Activated CD8-positive, alpha-beta memory T cell treated with anti-CD3 and anti-CD28 coated beads for 48 hours (primary cell): Measurements from ENCODE around the gene MFNG.

ENCODE experiments used
- DNase-seq, 3 experiments: peaks; one replicate each; pipeline ENCODE4 v3.0.0-alpha.2; 2020; ENCODE audit warnings: low read depth in 2 of 3, low spot score in 2 of 3

Gene MFNG

DNA sequence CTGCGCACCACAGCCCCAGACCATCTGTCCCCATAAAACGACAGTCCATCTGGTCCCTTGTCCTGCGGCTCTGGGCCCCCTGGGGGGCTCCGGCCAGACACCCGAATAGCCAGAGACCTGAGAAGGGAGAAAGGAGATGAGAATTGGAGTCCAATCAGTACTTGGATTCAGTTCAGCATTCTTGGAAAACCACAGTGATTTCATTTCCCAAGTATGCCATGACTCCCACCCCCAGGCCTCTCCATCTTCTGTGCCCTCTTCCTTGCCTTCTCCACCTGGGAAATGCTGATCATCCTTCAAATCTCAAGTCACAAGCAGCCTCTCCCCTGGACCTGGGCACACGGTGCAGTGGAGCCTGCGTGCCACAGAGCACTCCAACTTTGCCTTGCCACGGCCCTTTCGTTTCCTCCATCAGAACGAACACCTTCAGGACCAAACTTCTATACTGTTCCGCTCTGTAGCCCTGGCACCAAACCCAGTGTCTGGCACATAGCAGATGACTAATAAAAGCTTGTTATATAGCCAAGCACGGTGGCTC is 10.9 kb upstream of the MFNG start:
- no peak for DNase-seq

DNA sequence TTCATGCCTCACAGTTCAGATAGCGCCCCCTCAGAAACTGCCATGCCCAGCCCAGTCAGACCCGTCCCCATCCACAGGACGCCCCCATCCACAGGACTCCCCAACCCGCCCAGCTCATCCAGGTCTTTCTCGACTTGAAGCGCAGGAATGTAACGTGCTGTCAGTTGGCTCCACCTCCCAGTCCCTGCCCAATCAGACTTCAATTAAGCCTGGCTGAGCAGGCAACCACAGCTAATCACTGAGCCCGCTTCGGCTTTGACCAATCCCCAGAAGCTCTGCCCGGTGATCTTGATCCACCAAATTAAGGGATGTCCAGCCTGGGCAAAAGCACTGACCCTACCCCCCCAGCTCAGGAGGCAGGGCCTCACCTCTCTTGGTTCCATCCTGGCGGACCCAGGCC is 10.5 kb upstream of the MFNG start:
- DNase-seq: no peak

DNA sequence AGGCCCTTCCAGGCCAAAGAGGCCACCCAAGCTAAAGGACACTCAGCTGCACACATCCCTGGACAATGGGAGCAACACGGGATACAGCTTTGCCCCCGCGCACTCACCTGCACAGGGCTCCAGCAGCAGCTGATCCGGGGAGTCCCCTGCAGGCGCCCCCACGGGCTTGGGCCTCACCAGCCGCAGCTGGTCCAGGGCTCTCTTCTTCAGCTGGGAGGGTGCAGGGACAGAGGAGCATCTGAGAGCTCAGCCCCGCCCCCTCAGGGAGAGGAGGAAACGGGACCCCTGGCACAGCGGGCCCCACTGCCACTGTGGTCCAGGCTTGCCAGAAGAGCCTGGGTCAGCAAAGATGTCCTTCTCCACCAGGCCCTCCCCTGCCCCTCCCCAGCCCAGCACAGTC is 7.8 kb upstream of the MFNG start:
- DNase-seq: no peak

DNA sequence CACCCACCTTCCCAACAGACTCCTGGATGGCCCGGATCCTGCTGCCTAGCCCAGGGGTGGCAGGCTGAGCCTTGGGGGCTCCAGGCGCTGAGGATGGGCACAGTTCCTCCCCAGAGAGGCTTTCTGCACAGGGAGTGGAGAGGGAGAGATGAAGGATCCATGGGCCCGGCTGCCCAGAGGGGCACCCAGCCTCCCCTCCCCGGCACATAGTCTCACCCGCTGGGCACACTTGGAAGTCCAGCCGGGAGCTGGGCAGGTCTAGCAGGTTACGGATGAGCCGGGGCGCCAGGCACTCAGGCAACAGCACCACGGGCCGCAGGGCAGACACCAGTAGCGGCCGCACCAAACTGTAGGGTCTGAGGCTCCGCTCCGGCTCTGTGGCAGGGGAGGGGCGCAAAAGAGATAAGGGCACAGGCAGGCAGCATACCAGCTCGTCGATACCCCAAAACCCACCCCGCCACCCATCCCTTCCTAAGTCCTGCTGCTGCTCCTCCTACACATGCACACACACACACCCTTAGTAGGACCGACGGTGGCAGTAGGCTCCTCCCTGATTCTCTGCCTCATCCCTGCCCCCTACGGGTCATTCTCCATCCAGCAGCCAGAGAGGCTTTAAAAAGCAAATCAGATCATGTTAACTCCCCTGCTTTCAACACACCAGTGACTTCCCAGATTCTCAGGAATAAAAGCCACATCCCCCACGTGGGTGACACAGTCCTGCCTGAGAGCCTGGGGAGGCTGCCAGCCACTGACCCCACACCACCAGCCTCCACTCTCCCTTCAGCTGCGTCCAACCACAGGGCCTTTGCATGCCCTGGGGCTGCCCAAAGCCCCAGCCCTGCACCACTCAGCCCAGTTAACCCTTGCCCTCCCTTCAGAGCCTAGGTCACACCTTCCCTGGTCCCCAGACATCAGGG is 6.5 kb upstream of the MFNG start:
- peak in 1 of 3 experiments; percentile 23 for DNase-seq

DNA sequence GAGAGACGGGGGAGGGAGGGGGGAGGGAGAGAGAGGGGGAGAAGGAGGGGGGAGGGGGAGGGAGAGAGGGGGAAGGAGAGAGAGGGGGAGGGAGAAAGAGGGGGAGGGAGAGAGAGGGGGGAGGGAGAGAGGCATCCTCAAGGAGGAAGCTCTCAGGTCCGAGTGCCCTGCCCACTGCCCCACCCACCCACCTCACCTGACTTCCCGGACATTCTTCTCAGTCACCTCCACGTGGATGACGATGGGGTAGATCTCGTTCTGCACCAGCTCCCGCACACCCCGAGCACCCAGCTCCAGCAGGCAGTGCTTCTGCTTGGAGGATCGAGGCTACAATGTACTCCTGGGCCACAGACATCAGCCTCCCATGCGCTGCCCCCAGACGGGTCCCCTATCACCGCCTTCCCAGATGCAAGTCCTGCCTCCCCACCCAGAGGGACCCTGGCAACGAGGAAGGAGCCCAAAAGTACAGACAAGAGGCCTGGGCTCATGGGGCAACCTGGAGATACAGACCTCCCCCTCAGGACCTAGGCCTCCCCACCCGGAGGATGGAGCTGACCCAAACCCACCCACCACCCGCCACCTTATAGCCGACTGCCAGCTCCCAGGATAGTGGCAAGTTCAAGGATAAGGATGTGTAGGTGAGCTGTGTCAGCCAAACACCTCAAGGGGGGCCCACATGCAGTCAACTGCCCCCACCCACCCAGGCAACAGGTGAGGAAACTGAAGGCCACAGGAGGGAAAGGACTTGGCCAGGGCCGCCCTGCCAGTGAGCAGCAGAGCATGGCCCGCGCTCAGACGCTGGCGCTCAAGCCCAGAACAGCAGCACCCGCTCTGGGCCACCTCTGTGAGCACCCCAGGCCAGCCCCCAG is 5.6 kb upstream of the MFNG start:
- DNase-seq: no peak

DNA sequence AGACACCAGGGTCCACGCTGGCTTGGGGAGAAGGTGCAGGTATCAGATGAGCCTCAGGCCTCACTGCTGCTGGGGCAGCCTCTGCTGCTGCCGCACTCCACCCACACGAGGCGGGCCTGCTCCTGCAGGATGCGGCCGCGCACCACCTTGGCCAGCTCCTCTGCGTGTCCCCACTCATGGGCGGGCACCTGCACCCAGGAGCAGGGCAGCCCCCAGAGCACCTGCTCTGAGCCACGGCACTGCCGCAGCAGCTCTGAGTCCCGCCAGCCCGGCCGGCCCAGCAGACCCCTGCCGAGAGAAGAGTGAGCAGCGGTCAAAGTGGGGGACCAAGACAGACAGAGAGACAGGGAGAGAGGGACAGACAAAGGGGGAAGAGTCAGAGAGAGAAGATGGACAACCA is 4.9 kb upstream of the MFNG start:
- no peak for DNase-seq

DNA sequence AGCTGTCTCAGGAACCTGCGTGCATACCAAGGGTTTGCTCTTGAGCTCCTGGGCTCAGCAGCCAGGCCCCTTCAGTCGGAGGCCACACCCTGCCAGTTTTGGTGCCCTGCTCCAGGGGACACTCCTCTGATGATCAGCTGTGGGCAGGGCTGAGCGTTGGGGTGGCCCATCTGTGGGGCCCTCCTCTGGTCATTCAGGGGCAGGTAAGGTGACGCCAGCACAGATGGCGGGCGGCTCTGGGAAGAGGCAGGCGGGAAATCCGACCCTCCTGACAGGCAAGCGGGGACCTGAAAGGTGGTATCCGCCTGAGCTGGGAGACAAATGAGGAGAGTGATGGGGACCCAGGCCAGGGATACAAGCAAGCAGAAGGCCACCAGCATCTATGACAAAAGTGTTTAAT is 3.8 kb upstream of the MFNG start:
- no peak for DNase-seq

DNA sequence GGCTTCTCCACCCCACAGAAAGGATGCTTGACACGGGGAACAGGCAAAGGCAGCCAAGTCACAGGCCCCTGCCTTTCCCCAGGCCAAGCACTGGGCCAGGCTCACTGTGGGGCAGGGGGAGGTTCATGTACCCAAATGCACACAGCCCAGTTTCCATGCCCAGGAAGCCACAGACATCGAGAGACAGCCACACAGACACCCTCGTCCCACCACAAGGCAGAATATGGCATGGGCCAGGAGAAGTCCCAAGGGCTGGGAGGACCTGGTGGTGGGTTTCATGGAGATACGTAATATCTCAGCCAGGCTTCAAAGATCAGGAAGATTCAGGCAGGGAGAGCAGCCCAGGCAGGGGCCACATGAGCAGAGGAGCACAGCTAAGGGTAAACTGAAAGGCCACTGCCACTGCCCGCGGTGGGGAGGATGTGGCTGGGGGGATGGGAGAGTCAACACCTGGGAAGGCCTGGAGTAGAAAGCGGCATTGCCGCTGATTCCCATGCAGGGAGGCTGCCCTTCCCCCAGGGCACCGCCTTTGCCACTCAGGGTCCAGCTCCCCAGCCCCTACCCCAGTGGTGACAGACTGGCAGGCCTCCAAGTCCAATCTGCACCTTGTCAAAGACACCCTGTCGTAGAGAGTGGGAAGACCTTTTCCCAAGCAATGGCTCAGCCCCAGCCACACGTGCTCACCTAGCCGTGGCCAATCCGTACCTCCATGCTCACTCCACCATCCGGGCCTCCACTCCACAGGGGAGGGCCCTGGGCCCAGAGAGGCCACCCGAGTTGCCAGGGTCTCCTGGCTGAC is 2.4 kb upstream of the MFNG start:
- no peak for DNase-seq

DNA sequence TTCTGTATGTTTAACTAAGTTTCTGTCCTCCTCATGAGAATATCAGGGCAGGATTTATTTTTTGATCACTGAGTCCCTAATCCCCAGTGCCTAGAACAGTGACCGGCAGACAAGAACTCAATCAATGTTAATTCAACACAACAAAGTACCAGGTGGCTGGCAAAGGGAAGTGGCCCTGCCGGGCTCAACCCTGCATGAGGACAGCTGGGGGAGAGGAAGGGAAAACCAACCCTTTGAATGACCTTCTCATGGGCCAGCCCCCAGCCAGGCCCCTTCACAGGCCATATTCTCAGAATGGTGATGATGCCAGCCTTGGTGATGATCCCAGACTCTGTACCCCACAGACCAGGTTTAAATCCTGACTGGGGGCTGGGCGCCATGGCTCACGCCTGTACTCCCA is 1.4 kb upstream of the MFNG start:
- no peak for DNase-seq

DNA sequence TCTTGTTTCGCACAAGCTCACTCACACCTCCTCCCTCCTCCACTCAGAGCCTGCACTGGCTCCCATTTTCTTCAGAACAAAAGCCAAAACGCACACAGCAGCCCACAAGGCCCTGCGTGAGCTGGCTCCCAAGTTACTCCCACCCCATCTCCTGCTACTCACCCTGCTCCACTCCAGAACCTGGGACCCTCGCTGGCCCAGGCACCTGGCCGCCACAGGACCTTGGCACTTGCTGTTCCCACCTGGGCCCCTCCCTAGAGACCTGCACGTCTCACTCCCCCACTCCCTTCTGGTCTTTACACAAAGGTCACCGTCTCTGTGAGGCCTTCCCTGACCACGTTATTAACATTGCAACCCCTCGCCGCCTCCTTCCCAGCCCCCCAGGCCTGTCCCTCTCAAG is 945 bp upstream of the MFNG start:
- DNase-seq: no peak

DNA sequence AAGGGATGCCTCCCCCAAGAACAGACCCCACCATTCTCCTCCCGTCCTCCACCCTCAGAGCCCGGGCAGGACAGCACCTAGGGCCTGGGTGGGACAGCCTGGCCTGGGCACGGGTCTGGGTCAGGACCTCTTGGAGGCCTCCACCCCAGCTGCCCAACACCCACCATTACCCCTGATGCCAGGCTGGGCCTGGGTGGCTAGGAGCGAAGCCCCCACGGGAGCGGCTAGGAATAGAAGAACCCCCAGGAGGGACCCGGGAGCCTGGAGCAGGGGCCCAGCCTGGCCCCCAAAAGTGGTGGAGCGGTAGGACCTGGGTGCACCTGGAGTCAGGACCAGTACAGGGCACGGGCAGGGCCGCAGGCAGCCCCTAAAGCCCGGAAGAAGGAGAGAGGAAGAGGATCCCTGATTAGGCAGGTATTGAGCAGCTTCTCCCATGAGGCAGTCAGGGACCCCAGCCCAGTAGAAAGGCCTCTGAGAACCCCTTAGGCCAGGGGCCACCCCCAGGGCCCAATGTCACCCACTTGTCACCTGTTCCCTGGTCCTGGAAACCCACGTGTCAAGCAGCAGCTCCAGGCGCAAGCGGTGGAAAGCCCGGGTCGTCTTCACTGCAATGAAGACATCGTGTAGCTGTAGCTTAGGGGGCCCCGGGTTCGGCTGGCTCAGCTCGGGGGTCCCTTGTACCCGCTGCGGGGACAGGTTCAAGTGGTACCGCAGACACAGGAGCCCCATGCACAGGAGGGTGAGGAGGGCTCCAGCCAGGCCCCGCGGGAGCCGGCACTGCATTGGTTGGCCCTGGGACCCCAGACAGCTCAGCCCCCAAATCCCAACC is 575 bp downstream of the MFNG start:
- DNase-seq: peak in 1 of 3 experiments; percentile 20

DNA sequence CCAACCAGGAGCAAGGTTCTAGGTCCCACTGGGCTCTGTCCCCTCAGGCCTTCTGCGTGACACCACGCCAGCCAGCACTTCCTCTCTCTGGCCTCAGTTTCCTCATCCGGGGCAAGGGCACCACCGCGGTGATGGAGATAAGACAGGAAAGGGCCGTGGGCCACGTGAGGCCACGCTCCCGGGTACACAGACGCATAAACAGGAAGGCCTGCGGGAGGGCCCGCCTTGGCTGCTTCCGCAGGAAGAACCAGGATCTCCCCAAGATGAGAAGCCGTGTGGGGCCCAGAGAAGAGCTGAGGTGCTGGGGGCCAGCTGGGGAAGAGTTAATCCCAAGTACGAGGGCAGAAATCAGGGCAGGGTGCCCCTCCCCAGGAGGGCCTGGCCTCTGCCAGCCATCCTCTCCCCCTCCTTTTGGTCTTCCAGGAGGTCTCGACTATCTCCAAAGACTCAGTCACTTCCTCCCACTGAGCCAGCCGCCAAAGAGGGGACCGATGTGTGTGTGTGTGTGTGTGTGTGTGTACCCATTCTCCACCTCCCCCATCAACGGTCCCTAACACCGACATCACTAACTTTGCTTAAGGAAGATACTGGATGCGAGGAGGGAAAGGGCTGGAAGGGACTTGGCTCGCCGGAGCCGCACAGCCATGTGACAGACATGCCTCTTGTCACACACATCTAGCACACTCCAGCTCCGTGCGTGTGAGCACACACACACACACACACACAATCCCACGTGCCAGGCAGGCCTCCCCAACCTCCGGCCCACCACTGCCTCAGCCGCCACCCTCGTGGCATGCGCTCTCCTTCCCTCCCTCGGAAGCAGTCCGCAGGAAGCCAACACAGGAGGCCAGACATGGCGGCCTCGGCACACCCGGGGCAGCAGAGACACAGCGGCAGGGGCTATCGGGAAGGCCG is 1.4 kb downstream of the MFNG start:
- peak; percentile 64 to 74 (median 65) for DNase-seq

DNA sequence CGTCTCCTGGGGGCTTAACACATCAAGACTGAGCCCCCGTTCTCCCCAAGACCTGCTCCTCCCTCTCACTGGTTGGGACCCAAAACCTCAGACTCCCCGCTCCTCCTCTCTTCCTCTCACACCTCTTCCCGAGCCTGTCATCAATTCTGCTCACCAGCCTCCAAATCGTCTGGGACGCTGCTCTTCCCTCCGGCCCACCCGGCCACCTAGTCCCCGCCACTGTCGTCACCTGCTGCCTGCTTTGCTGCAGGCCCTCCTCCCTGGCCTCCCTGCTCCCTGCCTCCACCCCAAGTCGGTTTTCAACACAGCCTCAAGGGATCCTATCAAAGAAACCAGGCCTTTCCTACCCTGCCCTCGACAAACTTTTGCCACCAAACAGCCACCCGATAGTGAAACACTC is 3.1 kb downstream of the MFNG start:
- no peak for DNase-seq

DNA sequence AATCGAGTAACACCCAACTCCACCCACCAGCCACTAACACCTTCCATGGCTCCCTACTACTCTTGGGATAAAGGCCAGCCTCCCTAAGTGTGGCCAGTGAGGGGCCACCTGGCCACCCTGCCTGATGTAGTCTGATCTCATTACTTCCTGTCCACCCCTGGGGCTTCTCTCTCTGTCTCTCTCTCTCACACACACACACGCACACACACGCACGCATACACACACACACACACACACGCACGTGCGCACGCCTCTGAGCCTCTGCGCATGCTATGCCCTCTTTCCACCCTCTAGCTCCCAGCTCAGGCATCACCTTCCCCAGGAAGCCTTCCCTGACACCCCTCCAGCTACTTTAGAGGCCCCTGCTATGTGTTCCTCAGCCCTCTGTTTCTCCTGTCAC is 3.9 kb downstream of the MFNG start:
- DNase-seq: no peak

DNA sequence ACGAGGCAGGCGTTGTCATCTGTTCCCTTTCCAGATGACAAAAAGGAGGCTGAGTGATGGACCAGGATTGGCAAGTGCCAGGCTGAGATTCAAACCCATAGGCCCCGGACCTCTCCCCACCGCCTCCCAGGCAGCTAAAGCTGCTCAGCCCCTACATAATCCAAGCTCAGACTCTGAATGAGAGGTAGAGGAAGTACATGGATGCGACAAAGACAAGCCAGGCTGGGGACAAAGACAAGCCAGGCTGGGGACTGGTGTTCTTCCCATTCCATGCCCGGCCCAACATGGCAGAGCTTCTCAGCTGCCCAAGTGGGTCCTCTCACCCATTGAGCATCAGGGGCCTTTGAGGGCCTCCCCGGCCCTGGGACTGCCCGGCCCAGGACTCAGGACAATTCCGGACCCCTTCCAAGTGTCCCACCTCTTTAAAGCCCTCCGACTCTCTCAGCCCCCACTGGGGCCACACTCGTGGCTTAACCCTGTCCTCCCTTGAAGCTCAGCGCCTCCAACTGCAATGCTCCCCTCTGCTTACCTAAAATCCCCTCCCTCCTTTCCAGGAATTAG is 4.8 kb downstream of the MFNG start:
- DNase-seq: no peak

DNA sequence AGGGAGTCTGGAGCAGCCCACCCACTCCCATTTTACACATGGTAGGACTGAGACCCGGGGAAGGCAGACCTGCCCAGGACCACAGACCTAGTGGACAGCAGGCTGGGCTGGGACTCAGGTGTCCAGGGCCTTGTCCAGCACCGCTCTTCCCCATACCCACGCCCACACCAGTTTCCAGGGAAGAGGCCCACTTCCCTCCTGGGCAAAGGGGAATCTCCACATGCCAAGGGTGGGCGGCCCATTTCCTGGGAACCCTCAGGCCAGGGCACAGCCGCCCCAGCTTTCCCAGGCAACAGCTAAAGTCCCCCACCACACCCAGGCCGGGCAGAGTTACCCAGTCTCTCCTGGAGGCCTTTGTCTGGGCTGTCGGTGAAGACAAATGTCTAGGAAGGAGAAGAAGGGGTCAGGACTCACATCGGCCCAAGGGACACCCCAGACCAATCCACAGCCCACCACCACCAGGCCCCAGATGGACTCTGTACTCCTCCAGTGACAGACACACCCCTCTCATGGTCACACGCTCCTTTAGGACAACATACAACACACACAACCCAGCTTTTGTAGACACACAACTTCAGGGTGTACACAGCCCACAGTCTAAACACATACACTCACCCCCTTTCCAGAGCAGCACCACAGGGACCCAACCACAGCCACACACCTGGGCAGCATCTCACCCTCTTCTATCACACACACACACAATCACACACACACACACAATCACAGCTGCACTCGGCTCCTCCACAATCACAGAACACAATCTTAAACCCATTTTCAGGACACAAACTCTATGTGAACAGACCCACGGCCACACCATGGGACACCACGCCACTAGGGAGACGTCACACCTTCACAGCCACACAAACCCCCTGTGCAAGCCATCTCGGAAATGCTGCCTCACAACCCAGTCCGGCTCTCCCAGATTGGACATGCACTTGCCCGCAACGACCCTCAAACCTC is 5.5 kb downstream of the MFNG start:
- DNase-seq: no peak

DNA sequence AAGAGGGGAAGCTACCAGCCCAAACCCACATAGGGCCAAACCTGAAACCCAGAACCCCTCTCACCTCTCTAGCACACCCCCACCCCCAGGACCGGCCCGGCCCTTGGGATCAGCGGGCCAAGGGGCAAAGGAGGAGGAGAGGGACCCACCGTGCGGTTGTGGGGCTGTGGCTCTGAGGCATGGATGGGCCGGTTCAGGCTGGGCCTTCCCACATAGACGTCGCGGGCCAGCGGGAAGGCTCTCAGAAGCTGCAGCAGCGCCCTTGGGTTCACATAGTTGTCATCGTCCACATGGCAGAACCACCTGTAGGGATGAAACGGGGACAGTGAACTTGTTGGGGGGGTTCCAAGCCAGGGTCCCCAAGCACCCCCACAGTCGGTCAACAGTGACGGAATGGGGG is 7.0 kb downstream of the MFNG start:
- DNase-seq: no peak
